PFSK-1 (cell line): ENCODE measurements around the gene LTBP2.

Experiments
- POLR2AphosphoS5 ChIP-seq: IDR thresholded peaks from 2 replicates; pipeline ENCODE4 v1.6.1; 2012; ENCODE audit warnings: low read depth, mild to moderate bottlenecking, control low read depth, low read length, moderate library complexity
- REST ChIP-seq, 2 experiments: IDR thresholded peaks; 2 replicates each; pipeline versions ENCODE4 v1.6.1 to v1.8.0; 2011 to 2012; ENCODE audit warnings: low read depth in 2 of 2, low read length in 2 of 2, control low read depth in 1 of 2, inconsistent platforms in 1 of 2, mild to moderate bottlenecking in 1 of 2, moderate library complexity in 1 of 2; ENCODE audit not compliant: insufficient read depth in 1 of 2
- TAF1 ChIP-seq: IDR thresholded peaks from 2 replicates; pipeline ENCODE4 v1.6.1; 2012; ENCODE audit warnings: low read length, control low read depth, borderline replicate concordance; ENCODE audit not compliant: insufficient read depth

- no peak for TF ChIP-seq TAF1
- TF ChIP-seq POLR2AphosphoS5 = no peak
- TF ChIP-seq REST (IDR thresholded peaks at IDR 0.05; ENCODE audit: insufficient read depth in 1 of 2, low read depth in 2 of 2, low read length in 2 of 2) = no peak
These were observed 119.9 kb downstream of the LTBP2 start for GRCh38 chr14:74491956-74492775.
